ENCODE measurements around the gene TMC4.
"Not testable (repeated sequence)": the region's sequence is repeated elsewhere in the genome, so short reads cannot be mapped to it uniquely, and the experiment has no call there.

The TMC4 gene

GRCh38 chr19:54207983-54208783 is 35.2 kb upstream of the TMC4 start:
- peak; percentile 84 for ATAC-seq
- Mint-ChIP-seq H3K27me3 (no peaks in the 10 kb centered on the region), H3K4me1 (peaks cover 82% of the 10 kb centered on the region), H3K36me3 (peaks cover 76% of the 10 kb centered on the region), H3K9me3 (no peaks in the 10 kb centered on the region), H3K27ac (peak overlapping the region; percentile 83), H3K4me3 (peak overlapping the region; percentile 53)

- no peaks in the 10 kb centered on the region for H3K9me3 Mint-ChIP-seq
- peaks cover 87% of the 10 kb centered on the region for H3K4me1 Mint-ChIP-seq
- H3K36me3 Mint-ChIP-seq = peaks cover 76% of the 10 kb centered on the region
- peak overlapping the region; percentile 53 for H3K4me3 Mint-ChIP-seq
- H3K27me3 Mint-ChIP-seq = no peaks in the 10 kb centered on the region
- no peak for ATAC-seq
- peak overlapping the region; percentile 83 for H3K27ac Mint-ChIP-seq
These were observed 34.7 kb upstream of the TMC4 start for GRCh38 chr19:54207676-54207982.

DNA sequence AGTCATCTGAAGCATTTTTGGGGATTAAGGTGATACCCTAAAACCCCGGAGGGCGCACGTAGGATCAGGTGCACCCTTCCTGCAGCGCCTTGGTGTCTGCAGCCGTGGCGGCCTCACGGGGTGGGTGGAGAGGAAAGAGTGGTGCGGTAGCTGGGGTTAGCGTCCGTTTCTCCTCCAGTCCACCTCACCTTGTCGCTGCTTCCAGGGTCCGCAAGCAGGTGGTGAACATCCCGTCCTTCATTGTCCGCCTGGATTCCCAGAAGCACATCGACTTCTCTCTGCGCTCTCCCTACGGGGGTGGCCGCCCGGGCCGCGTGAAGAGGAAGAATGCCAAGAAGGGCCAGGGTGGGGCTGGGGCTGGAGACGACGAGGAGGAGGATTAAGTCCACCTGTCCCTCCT is 34.2 kb upstream of the TMC4 start:
- not testable (repeated sequence) for ATAC-seq, H3K27me3 Mint-ChIP-seq, H3K9me3 Mint-ChIP-seq
- Mint-ChIP-seq H3K36me3 (peaks cover 78% of the 10 kb centered on the region), H3K27ac (peak overlapping the region; percentile 83), H3K4me1 (peaks cover 92% of the 10 kb centered on the region), H3K4me3 (peak overlapping the region; percentile 53)

DNA sequence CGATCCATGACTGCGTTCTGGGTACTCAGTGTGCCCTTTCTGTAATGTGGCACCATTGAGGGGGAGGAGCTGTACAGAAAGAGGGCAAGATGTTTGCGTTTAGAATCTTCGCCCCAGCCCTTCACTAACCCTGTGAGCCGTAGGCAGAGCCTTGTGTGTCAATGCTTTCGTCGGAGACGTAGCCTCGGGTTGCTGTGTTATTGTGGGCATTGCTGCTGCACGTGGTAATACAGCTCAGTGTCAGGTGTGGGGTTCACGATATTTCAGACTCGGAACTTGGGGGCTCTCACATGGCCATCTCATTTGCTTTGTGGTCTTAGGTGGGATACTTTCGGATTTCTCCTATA is 33.8 kb upstream of the TMC4 start:
- Mint-ChIP-seq H3K27me3 (no peaks in the 10 kb centered on the region), H3K4me1 (peaks cover 96% of the 10 kb centered on the region), H3K36me3 (peaks cover 82% of the 10 kb centered on the region), H3K4me3 (peak overlapping the region; percentile 53), H3K27ac (peak overlapping the region; percentile 83), H3K9me3 (no peaks in the 10 kb centered on the region)
- ATAC-seq = no peak

DNA sequence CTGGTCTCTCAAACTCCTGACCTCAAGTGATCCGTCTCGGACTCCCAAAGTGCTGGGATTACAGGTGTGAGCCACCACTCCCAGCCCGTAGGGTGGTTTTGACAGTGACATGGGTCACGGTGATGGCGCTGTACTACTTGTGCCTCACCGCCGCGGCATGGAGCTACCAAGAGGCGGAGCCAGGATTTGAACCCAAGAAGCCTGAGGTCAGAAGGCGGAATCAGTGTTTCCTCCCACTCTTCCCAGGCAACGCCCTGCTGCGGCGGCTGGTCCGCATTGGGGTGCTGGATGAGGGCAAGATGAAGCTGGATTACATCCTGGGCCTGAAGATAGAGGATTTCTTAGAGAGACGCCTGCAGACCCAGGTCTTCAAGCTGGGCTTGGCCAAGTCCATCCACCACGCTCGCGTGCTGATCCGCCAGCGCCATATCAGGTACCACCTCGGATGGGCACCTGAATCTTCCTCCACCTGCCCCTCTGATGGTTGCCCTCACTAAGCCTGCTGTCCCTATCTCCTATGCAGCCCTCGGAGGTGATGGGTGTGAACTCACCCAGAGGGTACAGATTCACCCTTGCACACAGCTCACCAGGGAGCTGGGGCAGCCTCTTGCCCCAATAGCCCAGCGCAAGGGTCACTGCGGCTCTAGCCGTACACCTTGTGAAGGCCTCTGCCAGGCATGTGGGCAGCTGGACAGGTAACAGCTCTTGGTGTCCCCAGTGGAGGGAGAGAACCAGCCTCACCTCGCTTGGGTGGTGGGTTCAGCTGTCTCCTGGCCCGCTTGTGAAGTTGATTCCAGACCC is 33.3 kb upstream of the TMC4 start:
- H3K27me3 Mint-ChIP-seq = no peaks in the 10 kb centered on the region
- no peak for ATAC-seq
- H3K27ac Mint-ChIP-seq = peak overlapping the region; percentile 83
- no peaks in the 10 kb centered on the region for H3K9me3 Mint-ChIP-seq
- peaks cover 98% of the 10 kb centered on the region for H3K4me1 Mint-ChIP-seq
- H3K4me3 Mint-ChIP-seq = peak overlapping the region; percentile 53
- peaks cover 85% of the 10 kb centered on the region for H3K36me3 Mint-ChIP-seq

DNA sequence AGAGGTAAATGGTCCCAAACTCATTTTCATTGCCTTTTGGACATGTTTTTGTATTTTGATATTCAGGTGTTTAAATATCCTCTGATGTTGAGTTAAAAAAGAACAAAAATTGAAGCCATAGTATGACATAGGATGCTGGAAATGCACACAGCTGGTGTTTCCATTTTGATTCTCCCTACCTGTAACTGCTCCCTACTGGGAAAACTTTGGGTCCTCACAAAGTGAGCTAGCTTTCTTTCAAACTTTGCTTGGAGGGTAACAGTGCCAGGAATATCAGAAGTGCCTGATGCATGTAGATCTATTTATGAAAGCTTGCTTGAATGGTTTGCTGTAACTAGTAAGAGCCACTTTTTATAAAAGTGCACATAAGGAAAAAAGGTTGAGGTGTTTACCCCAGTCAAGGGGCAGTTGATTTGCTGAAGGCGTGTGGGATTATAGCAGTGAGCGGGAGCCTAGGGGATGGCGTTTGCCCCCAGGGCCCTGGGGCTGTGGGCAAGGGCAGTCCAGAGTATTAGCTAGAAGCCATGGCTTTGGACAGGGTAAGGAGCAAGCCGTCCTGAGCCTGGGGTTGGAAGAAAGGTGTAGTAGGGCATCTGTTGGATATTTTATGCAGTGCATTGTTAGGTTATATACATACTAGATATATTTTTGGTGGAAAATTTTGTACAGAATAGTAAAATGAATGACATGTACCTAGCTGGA is 32.0 kb upstream of the TMC4 start:
- peak overlapping the region; percentile 58 for H3K4me3 Mint-ChIP-seq
- no peaks in the 10 kb centered on the region for H3K27me3 Mint-ChIP-seq
- H3K9me3 Mint-ChIP-seq = no peaks in the 10 kb centered on the region
- peaks cover 84% of the 10 kb centered on the region for H3K4me1 Mint-ChIP-seq
- no peak for ATAC-seq
- H3K36me3 Mint-ChIP-seq = peaks cover 81% of the 10 kb centered on the region
- peak overlapping the region; percentile 60 for H3K27ac Mint-ChIP-seq

- Mint-ChIP-seq H3K27me3 (no peaks in the 10 kb centered on the region), H3K27ac (peak overlapping the region; percentile 60), H3K4me1 (peaks cover 73% of the 10 kb centered on the region), H3K9me3 (no peaks in the 10 kb centered on the region), H3K4me3 (peak overlapping the region; percentile 97), H3K36me3 (peaks cover 72% of the 10 kb centered on the region)
- no peak for ATAC-seq
These were observed 30.2 kb upstream of the TMC4 start for GRCh38 chr19:54203151-54203611.

DNA sequence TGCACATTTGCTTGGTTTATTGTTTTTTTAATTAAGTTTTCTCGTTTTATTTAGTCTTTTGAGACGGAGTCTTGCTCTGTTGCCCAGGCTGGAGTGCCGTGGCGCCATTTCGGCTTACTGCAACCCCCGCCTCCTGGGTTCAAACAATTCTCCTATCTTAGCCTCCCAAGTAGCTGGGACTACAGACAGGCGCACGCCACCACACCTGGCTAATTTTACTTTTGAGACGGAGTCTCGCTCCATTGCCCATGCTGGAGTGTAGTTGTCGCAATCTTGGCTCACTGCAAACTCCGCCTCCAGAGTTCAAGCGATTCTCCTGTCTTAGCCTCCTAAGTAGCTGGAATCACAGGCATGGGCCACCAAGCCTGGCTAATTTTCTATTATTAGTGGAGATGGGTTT is 29.0 kb upstream of the TMC4 start:
- Mint-ChIP-seq H3K4me3 (peak overlapping the region; percentile 97), H3K36me3 (peaks cover 61% of the 10 kb centered on the region), H3K9me3 (no peaks in the 10 kb centered on the region), H3K27ac (peak overlapping the region; percentile 95), H3K27me3 (no peaks in the 10 kb centered on the region), H3K4me1 (peaks cover 61% of the 10 kb centered on the region)
- ATAC-seq = no peak

- peaks cover 54% of the 10 kb centered on the region for H3K4me1 Mint-ChIP-seq
- no peaks in the 10 kb centered on the region for H3K27me3 Mint-ChIP-seq
- no peak for ATAC-seq
- peaks cover 54% of the 10 kb centered on the region for H3K36me3 Mint-ChIP-seq
- peak overlapping the region; percentile 95 for H3K27ac Mint-ChIP-seq
- peak overlapping the region; percentile 97 for H3K4me3 Mint-ChIP-seq
- H3K9me3 Mint-ChIP-seq = no peaks in the 10 kb centered on the region
These were observed 28.3 kb upstream of the TMC4 start for GRCh38 chr19:54201172-54201701.

DNA sequence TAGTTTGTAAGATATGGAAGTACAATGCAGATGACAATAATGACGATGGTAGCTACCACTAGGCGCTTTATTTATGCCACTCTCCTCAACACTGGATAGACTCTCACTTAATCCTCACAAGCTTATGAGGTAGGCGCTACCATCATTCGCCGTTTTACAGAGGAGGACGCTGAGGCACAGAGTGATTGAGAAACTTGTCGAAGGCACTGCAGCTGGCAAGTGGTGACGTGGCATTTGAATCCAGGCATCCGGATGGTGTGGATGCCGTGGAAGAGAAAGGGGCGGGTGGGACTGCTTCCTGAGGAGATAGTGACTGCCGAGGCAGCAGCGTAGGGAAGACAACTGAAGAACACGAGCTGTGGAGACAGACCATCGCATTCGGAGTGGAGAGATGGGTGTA is 26.4 kb upstream of the TMC4 start:
- peaks cover 48% of the 10 kb centered on the region for H3K36me3 Mint-ChIP-seq
- peak overlapping the region; percentile 95 for H3K27ac Mint-ChIP-seq
- H3K9me3 Mint-ChIP-seq = no peaks in the 10 kb centered on the region
- no peak for ATAC-seq
- peaks cover 36% of the 10 kb centered on the region for H3K4me1 Mint-ChIP-seq
- H3K27me3 Mint-ChIP-seq = no peaks in the 10 kb centered on the region
- peak overlapping the region; percentile 70 for H3K4me3 Mint-ChIP-seq

GRCh38 chr19:54197121-54197520 is 24.2 kb upstream of the TMC4 start:
- Mint-ChIP-seq H3K27ac (no peak overlapping the region), H3K4me1 (peaks cover 26% of the 10 kb centered on the region), H3K36me3 (peaks cover 34% of the 10 kb centered on the region), H3K9me3 (no peaks in the 10 kb centered on the region), H3K27me3 (no peaks in the 10 kb centered on the region), H3K4me3 (no peak overlapping the region)
- ATAC-seq = no peak

DNA sequence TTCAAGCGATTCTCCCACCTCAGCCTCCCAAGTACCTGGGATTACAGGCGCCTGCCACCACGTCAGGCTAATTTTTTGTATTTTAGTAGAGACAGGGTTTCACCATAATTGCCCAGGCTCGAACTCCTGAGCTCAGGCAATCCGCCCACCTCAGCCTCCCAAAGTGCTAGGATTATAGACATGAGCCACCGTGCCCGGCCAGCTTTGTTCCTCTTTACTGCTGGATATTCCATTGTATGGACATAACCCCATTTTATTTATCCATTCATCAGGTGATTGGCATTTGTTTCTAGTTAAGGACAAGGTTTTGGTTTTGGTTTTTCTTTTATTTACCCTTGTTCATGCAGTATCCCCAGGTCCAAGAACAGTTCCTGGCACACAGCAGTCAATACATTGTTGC is 23.6 kb upstream of the TMC4 start:
- no peaks in the 10 kb centered on the region for H3K9me3 Mint-ChIP-seq
- H3K27ac Mint-ChIP-seq = no peak overlapping the region
- no peak for ATAC-seq
- H3K27me3 Mint-ChIP-seq = no peaks in the 10 kb centered on the region
- peaks cover 26% of the 10 kb centered on the region for H3K4me1 Mint-ChIP-seq
- no peak overlapping the region for H3K4me3 Mint-ChIP-seq
- peaks cover 29% of the 10 kb centered on the region for H3K36me3 Mint-ChIP-seq

- peaks cover 18% of the 10 kb centered on the region for H3K36me3 Mint-ChIP-seq
- H3K27me3 Mint-ChIP-seq, H3K9me3 Mint-ChIP-seq, ATAC-seq, H3K27ac Mint-ChIP-seq, H3K4me3 Mint-ChIP-seq: not testable (repeated sequence)
- H3K4me1 Mint-ChIP-seq = peaks cover 24% of the 10 kb centered on the region
These were observed 21.5 kb upstream of the TMC4 start for GRCh38 chr19:54194463-54194862.

DNA sequence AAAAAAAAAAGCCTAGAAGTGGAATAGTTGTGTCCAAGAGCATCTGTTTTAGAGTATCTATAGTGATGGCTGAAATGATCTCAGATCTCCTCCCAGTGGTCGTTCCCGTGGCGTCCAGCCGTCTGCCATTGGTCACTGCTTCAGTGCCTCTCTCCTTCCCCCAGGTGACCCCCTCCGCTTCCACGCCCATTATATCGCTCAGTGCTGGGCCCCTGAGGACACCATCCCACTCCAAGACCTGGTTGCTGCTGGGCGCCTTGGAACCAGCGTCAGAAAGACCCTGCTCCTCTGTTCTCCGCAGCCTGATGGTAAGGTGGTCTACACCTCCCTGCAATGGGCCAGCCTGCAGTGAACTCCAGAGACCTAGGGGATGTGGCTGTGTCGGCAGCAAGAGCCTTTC is 20.1 kb upstream of the TMC4 start:
- H3K27me3 Mint-ChIP-seq = no peaks in the 10 kb centered on the region
- no peak overlapping the region for H3K4me3 Mint-ChIP-seq
- no peak for ATAC-seq
- peaks cover 29% of the 10 kb centered on the region for H3K4me1 Mint-ChIP-seq
- H3K36me3 Mint-ChIP-seq = peaks cover 18% of the 10 kb centered on the region
- no peaks in the 10 kb centered on the region for H3K9me3 Mint-ChIP-seq
- H3K27ac Mint-ChIP-seq = no peak overlapping the region

DNA sequence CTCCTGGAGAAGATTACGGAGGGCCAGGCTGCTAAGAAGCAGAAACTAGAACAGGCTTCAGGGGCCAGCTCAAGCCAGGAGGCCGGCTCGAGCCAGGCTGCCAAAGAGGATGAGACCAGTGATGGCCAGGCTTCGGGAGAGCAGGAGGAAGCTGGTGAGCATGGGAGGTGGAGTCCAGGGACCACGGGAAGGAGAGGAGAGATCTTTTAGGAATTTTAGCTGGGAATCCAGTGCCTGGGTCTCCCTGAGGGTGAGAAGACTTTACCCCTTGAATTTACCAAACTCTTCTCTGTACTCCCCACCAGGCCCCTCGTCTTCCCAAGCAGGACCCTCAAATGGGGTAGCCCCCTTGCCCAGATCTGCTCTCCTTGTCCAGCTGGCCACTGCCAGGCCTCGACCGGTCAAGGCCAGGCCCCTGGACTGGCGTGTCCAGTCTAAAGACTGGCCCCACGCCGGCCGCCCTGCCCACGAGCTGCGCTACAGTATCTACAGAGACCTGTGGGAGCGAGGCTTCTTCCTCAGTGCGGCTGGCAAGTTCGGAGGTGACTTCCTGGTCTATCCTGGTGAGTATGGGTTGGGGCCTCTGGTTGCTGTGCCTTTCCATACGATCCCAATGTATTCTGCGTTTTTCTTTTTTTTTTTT is 19.0 kb upstream of the TMC4 start:
- Mint-ChIP-seq H3K4me3 (peak overlapping the region; percentile 87), H3K4me1 (peaks cover 39% of the 10 kb centered on the region), H3K36me3 (peaks cover 18% of the 10 kb centered on the region), H3K27ac (peak overlapping the region; percentile 96), H3K27me3 (no peaks in the 10 kb centered on the region), H3K9me3 (no peaks in the 10 kb centered on the region)
- ATAC-seq = no peak

Data from stimulated activated memory B cell treated with anti-CD40 and anti-IgM and Interleukin-4, amounts not matched to agents 10 μg/mL and 1 μg/mL and 100 μg/mL, for 72 hours (primary cell).